Brain microvascular endothelial cell (primary cell): ENCODE measurements around the gene SLCO6A1.

ENCODE experiments used
- DNase-seq: peaks from one replicate; pipeline ENCODE4 v3.0.0-alpha.2; 2020
- H3K27ac ChIP-seq: fragments of 250-450 bp; sonication (Bioruptor Pico); 2 replicates; pipeline ENCODE4 v1.5.1; 2020; ENCODE audit warnings: mild to moderate bottlenecking, moderate library complexity
- H3K27me3 ChIP-seq: fragments of 250-450 bp; sonication (Bioruptor Pico); replicated peaks from 2 replicates; pipeline ENCODE4 v1.5.1; 2020; ENCODE audit warnings: mild to moderate bottlenecking
- H3K36me3 ChIP-seq: fragments of 250-450 bp; sonication (Bioruptor Pico); replicated peaks from 2 replicates; pipeline ENCODE4 v1.5.1; 2020; ENCODE audit warnings: mild to moderate bottlenecking
- H3K4me3 ChIP-seq: 2 replicates; pipeline ENCODE4 v1.5.1; 2011; ENCODE audit warnings: low read depth, mild to moderate bottlenecking, control low read depth, low read length, moderate library complexity
- CTCF ChIP-seq: IDR thresholded peaks from 2 replicates; pipeline ENCODE4 v1.5.1; 2011; ENCODE audit warnings: low read depth, mild to moderate bottlenecking, moderate library complexity, low read length, control low read depth, inconsistent platforms; ENCODE audit errors: missing control alignments
- in situ Hi-C: cut with HindIII; loops from 2 replicates; pipeline ENCODE4 v1.10.0; 2017; ENCODE audit warnings: low sequenced_read_pairs, low pct_ligation_motif_present

The SLCO6A1 gene

DNA sequence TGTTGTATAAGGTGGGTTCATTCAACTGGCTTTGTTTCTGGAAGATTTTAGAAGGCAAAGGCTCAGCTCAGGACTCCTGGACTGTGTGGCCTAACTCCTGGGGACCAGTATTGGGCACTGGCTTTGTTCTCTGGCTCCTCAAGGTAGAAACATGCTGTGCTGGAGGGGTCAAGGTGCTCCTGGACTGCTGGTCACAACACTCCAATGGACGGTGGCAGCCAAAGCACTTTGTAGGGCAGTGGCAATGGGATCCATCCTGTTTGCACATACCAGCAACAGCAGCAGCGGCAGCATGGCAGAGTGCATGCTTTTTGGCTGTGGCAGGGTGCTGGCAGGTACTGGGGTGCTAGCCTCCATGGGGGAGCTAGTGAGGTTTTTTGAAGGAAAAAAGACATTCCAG, 65.3 kb downstream of the SLCO6A1 start:
- no peak for TF ChIP-seq CTCF

DNA sequence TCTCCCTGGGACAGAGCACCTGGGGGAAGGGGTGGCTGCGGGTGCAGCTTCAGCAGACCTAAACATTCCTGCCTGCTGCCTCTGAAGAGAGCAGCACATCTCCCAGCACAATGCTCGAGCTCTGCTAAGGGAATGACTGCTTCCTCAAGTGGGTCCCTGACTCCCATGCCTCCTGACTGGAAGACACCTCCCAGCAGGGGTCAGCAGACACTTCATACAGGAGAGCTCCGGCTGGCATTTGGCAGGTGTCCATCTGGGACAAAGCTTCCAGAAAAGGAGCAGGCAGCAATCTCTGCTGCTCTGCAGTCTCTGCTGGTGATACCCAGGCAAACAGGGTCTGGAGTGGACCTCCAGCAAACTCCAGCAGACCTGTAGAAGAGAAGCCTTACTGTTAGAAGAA, 77.2 kb downstream of the SLCO6A1 start:
- DNase-seq = no peak
- in situ Hi-C loops = no loop called here
- Histone ChIP-seq H3K27ac (no peak overlapping the region), H3K4me3 (no peak overlapping the region), H3K27me3 (no peaks in the 10 kb centered on the region), H3K36me3 (no peaks in the 10 kb centered on the region)
- TF ChIP-seq CTCF = no peak

More for the DNA sequence above, 65.3 kb downstream of the SLCO6A1 start:
- H3K36me3 ChIP-seq = no peaks in the 10 kb centered on the region
- no peak overlapping the region for H3K27ac ChIP-seq
- no peak for DNase-seq
- in situ Hi-C loops = no loop called here
- H3K4me3 ChIP-seq = no peak overlapping the region
- H3K27me3 ChIP-seq = no peaks in the 10 kb centered on the region

GRCh38 chr5:102418531-102418930, 80.3 kb downstream of the SLCO6A1 start:
- in situ Hi-C loops = no loop called here
- Histone ChIP-seq H3K27me3 (no peaks in the 10 kb centered on the region), H3K36me3 (no peaks in the 10 kb centered on the region), H3K27ac (no peak overlapping the region), H3K4me3 (no peak overlapping the region)
- TF ChIP-seq CTCF = no peak
- DNase-seq = no peak

- DNase-seq = no peak
- Histone ChIP-seq H3K27me3 (no peaks in the 10 kb centered on the region), H3K27ac (no peak overlapping the region), H3K4me3 (no peak overlapping the region), H3K36me3 (no peaks in the 10 kb centered on the region)
- no peak for TF ChIP-seq CTCF
- in situ Hi-C loops = no loop called here
Observed at GRCh38 chr5:102414448-102414847, 84.4 kb downstream of the SLCO6A1 start.

DNA sequence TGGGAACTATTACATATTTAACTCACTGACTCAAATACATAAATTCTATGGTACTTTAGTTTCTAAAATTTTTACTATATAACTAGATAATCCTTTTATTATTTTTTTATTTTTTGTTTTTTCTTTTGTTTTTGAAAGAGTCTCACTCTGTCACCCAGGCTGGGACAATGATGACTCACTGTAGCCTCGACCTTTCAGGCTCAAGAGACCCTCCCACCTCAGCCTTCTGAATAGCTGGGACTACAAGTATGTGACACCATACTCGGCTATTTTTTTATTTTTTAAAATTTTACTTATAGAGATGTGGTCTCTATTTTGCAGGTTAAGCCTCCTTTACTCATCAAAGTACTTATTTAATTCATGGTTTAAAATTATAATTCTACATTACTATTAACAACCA, 110.6 kb downstream of the SLCO6A1 start:
- in situ Hi-C loops = no loop called here
- no peaks in the 10 kb centered on the region for H3K36me3 ChIP-seq
- DNase-seq = no peak
- no peaks in the 10 kb centered on the region for H3K27me3 ChIP-seq
- no peak overlapping the region for H3K27ac ChIP-seq
- no peak for TF ChIP-seq CTCF
- no peak overlapping the region for H3K4me3 ChIP-seq

DNA sequence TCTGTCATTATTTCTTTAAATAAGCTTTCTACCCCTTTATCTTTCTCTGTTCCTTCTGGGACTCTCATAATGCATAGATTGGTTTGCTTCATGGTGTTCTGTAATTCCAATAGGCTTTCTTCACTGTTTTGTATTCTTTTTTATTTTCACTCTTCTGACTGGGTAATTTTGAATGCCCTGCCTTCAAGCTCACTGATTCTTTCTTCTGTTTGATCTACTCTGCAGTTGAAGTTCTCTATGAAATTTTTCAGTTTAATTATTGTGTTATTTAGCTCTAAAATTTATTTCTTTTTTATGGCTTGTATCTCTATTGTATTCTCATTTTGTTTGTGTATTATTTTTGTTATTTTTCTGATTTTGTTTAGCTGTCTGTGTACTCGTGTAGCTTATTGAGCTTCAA, 113.4 kb downstream of the SLCO6A1 start:
- H3K27me3 ChIP-seq = no peaks in the 10 kb centered on the region
- H3K4me3 ChIP-seq = no peak overlapping the region
- TF ChIP-seq CTCF = no peak
- no peak overlapping the region for H3K27ac ChIP-seq
- H3K36me3 ChIP-seq = no peaks in the 10 kb centered on the region
- in situ Hi-C loops = no loop called here
- DNase-seq = no peak
